Skeletal muscle satellite cell (primary cell): ENCODE results near the gene MACC1.

Experiments
- H3K27me3 ChIP-seq: 2 replicates; pipeline ENCODE4 v1.7.0; 2013; ENCODE audit warnings: low read length; ENCODE audit not compliant: control insufficient read depth, insufficient read depth
- H3K36me3 ChIP-seq: 2 replicates; pipeline ENCODE4 v1.7.0; 2013; ENCODE audit warnings: mild to moderate bottlenecking, control low read depth, low read length; ENCODE audit not compliant: insufficient read depth
- H3K4me1 ChIP-seq: 2 replicates; pipeline ENCODE4 v1.7.0; 2013; ENCODE audit warnings: low read length; ENCODE audit not compliant: control insufficient read depth, insufficient read depth
- H3K4me2 ChIP-seq: 2 replicates; pipeline ENCODE4 v1.7.0; 2013; ENCODE audit warnings: mild to moderate bottlenecking, low read length
- H3K4me3 ChIP-seq: 2 replicates; pipeline ENCODE4 v1.7.0; 2013; ENCODE audit warnings: low read length
- H3K9ac ChIP-seq: 2 replicates; pipeline ENCODE4 v1.7.0; 2013; ENCODE audit warnings: mild to moderate bottlenecking, low read depth, low read length, moderate library complexity
- H3K9me3 ChIP-seq: replicated peaks from 2 replicates; pipeline ENCODE4 v1.7.0; 2013; ENCODE audit warnings: mild to moderate bottlenecking, control low read depth, low read length

MACC1 gene

GRCh38 chr7:20159226-20159747 is 57.9 kb downstream of the MACC1 start:
- no peaks in the 10 kb centered on the region for H3K36me3 ChIP-seq
- H3K27me3 ChIP-seq = no peaks in the 10 kb centered on the region
- no peaks in the 10 kb centered on the region for H3K4me1 ChIP-seq
- no peak overlapping the region for H3K4me2 ChIP-seq
- H3K4me3 ChIP-seq = no peak overlapping the region
- H3K9me3 ChIP-seq = no peaks in the 10 kb centered on the region
- H3K9ac ChIP-seq = no peak overlapping the region

DNA sequence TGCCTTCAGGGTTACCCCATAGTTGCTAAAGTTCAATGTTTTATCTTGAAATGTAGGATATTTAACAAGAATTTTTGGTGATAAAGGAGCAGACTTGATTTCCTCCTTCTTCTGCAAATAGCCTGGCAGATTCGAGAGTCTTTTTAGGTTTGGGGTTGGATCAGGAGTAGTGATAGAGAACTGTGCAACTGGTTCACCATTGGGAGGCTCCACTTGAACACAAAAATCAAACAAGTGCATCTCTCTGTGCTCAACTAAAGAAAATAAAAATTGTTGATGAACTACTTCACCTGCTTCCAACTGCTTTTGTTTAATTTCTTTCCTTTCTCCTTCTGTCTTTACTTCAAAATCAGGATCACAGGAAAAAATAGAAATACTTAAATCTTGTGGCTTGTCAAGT is 58.5 kb downstream of the MACC1 start:
- no peak overlapping the region for H3K9ac ChIP-seq
- H3K4me1 ChIP-seq = no peaks in the 10 kb centered on the region
- no peaks in the 10 kb centered on the region for H3K27me3 ChIP-seq

DNA sequence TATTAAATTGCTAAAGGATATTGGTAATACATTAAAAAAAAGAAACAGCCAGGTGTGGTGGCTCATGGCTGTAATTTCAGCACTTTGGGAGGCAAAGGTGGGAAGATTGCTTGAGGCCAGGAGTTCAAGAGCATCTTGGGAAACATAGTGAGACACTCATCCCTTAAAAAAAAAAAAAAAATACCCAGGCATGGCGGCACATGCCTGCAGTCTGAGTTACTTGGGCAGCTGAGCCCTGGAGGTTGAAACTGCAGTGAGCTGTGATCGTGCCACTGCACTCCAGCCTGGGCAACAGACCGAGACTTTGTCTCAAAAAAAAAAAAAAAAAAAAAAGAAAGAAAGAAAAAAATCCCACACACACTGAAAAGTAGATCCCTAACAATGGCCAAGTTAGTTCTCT is 59.7 kb downstream of the MACC1 start:
- Histone ChIP-seq H3K9me3 (no peaks in the 10 kb centered on the region), H3K36me3 (no peaks in the 10 kb centered on the region), H3K27me3 (no peaks in the 10 kb centered on the region), H3K4me1 (no peaks in the 10 kb centered on the region), H3K4me3 (no peak overlapping the region), H3K4me2 (no peak overlapping the region), H3K9ac (no peak overlapping the region)

More for the DNA sequence above, 58.5 kb downstream of the MACC1 start:
- Histone ChIP-seq H3K9me3 (no peaks in the 10 kb centered on the region), H3K36me3 (no peaks in the 10 kb centered on the region), H3K4me2 (no peak overlapping the region), H3K4me3 (no peak overlapping the region)

GRCh38 chr7:20153999-20154398 is 63.2 kb downstream of the MACC1 start:
- H3K27me3 ChIP-seq = no peaks in the 10 kb centered on the region
- no peaks in the 10 kb centered on the region for H3K36me3 ChIP-seq
- no peaks in the 10 kb centered on the region for H3K4me1 ChIP-seq
- H3K4me3 ChIP-seq = no peak overlapping the region
- H3K4me2 ChIP-seq = no peak overlapping the region
- H3K9me3 ChIP-seq = no peaks in the 10 kb centered on the region
- no peak overlapping the region for H3K9ac ChIP-seq

DNA sequence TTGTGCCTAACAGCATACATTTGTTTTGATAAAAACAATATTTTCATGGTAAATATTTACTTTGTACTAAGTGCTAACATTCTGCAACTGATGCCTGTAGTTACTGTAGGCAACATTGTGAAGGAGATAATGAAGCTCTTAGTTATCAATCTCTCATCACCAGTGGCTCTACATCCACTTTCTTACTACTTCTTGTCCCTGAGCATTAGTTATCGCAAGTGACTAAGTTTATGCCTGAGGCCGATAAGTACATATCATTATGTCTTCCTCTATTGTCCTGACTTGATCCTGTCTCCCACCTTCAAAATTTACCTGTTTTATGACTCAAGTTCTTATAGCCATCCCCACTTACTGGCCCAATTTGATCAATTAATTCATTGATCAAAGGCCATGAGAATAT is 63.6 kb downstream of the MACC1 start:
- H3K9ac ChIP-seq = no peak overlapping the region
- H3K27me3 ChIP-seq = no peaks in the 10 kb centered on the region
- H3K4me3 ChIP-seq = no peak overlapping the region
- H3K4me1 ChIP-seq = no peaks in the 10 kb centered on the region
- H3K4me2 ChIP-seq = no peak overlapping the region
- H3K9me3 ChIP-seq = no peaks in the 10 kb centered on the region
- H3K36me3 ChIP-seq = no peaks in the 10 kb centered on the region

DNA sequence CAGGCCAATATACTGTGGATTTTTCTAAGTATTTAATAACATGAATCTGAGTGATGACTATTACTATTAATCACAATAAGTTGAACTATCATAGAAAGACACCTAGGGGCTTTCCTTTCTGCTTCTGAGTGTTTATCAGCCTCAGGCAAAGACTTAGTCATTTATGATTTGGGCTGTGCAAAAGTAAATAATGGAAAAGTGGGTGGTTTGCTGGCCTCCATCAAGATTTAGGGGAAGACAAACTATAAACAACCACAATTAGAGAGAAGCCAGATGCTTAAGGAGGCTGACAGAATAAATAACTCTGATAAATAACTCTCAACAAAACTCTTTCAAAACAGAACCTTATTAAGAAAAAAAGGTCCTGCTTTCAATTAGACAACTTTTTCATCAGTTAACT is 64.7 kb downstream of the MACC1 start:
- Histone ChIP-seq H3K4me2 (no peak overlapping the region), H3K27me3 (no peaks in the 10 kb centered on the region), H3K9ac (no peak overlapping the region), H3K4me3 (no peak overlapping the region), H3K9me3 (no peaks in the 10 kb centered on the region), H3K36me3 (no peaks in the 10 kb centered on the region), H3K4me1 (no peaks in the 10 kb centered on the region)

- Histone ChIP-seq H3K27me3 (no peaks in the 10 kb centered on the region), H3K4me3 (no peak overlapping the region), H3K9me3 (no peaks in the 10 kb centered on the region), H3K4me2 (no peak overlapping the region), H3K9ac (no peak overlapping the region), H3K4me1 (no peaks in the 10 kb centered on the region), H3K36me3 (no peaks in the 10 kb centered on the region)
Observed at GRCh38 chr7:20151708-20152456, 65.3 kb downstream of the MACC1 start.

DNA sequence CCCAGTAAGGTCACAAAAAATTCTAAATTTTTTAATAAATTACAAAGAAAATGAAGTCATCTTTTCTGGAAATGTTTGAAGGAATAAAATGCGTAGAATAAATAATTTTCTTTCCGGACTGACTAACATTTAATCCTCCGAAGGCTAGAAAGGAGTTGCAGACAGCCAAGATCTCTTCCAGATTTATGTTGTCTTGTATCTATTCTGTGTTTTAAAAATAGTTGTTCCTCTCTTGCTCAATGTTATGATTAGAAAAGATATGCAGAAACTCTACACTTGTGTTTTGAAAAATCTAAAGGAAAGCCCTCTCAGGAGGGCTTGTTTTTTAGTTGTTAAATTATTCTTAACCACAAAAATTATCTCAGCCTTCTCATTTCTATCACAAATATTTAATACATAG is 70.7 kb downstream of the MACC1 start:
- no peaks in the 10 kb centered on the region for H3K9me3 ChIP-seq
- H3K4me1 ChIP-seq = no peaks in the 10 kb centered on the region
- H3K4me3 ChIP-seq = no peak overlapping the region
- H3K36me3 ChIP-seq = no peaks in the 10 kb centered on the region
- no peaks in the 10 kb centered on the region for H3K27me3 ChIP-seq
- no peak overlapping the region for H3K9ac ChIP-seq
- H3K4me2 ChIP-seq = no peak overlapping the region

DNA sequence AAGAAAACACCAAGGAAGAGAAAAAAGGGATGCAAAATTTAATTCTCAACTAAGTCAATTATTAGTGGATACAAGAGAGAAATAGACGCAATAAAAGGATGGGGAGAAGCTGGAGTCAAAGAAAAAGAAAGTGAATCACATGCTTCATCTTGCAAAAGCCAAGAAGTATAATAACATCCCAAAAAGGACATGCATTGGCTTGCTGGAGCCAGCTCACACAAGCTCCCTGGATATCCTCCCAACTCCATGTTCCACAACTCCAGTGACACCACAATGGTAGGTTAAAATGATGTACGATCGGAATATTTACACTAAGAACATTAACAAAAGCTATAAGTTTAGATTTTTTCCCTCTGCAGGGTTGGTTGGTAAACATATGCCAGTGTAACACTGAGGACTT is 72.4 kb downstream of the MACC1 start:
- Histone ChIP-seq H3K4me3 (no peak overlapping the region), H3K4me2 (no peak overlapping the region), H3K9ac (no peak overlapping the region)

DNA sequence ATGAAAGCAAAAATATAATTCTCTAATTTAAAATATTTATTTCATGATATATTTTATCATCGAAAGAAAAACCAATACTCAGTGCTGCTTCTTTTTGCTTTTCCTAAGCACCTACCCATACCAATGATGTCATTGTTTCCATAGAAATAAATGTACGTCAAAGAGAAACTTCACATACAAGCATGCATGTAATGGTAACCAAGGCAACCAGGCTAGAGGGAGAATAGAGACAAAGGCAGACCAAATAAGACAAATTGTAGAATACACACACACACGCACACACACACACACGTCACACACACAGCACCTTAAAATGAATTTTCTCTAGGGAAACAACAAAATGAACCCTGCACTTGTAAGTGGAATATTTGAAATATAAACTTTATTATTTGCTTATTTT is 75.5 kb downstream of the MACC1 start:
- no peaks in the 10 kb centered on the region for H3K4me1 ChIP-seq
- H3K36me3 ChIP-seq = no peaks in the 10 kb centered on the region
- no peaks in the 10 kb centered on the region for H3K27me3 ChIP-seq
- H3K9ac ChIP-seq = no peak overlapping the region
- no peak overlapping the region for H3K4me2 ChIP-seq
- no peaks in the 10 kb centered on the region for H3K9me3 ChIP-seq
- no peak overlapping the region for H3K4me3 ChIP-seq

More for the DNA sequence above, 72.4 kb downstream of the MACC1 start:
- no peaks in the 10 kb centered on the region for H3K4me1 ChIP-seq
- no peaks in the 10 kb centered on the region for H3K9me3 ChIP-seq
- H3K27me3 ChIP-seq = no peaks in the 10 kb centered on the region
- no peaks in the 10 kb centered on the region for H3K36me3 ChIP-seq

- Histone ChIP-seq H3K36me3 (no peaks in the 10 kb centered on the region), H3K9ac (no peak overlapping the region), H3K4me2 (no peak overlapping the region), H3K4me1 (no peaks in the 10 kb centered on the region), H3K4me3 (no peak overlapping the region), H3K9me3 (no peaks in the 10 kb centered on the region), H3K27me3 (no peaks in the 10 kb centered on the region)
Observed at GRCh38 chr7:20141002-20141345, 76.2 kb downstream of the MACC1 start.

DNA sequence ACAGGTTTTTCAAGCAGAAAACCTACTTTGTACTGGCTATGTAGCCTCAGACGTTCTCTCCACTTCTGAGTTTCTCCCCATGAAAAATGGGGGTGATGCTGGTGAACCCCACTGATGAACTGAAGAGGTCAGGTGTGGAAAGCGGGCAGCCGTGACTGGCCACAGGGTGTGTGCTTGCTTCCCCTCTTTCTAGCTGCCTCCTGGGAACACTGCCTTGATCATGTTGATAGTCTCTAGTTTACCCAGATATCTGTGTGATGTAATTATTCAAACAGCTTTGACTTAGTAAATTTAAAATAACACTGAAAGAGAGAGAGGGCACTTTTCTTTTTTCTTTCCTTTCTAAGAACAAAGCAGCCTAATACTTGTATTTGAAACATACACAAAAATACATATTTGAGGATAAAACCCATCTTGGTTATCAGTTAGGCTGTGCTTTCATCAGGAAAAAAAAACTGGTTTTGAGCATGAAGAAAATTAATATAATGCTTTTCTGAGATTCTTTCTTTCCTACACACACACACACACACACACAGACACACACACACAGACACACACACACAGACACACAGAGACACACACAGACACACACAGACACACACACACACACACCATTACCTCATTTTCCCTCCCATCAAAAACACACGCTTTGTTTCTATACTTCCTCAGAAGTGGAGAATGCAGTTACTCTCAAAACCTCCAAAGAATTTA is 76.7 kb downstream of the MACC1 start:
- H3K4me1 ChIP-seq = no peaks in the 10 kb centered on the region
- no peak overlapping the region for H3K9ac ChIP-seq
- no peaks in the 10 kb centered on the region for H3K36me3 ChIP-seq
- no peaks in the 10 kb centered on the region for H3K27me3 ChIP-seq
- H3K4me2 ChIP-seq = no peak overlapping the region
- H3K4me3 ChIP-seq = no peak overlapping the region
- H3K9me3 ChIP-seq = no peaks in the 10 kb centered on the region
